H1 (cell line): ENCODE data around the gene ISM1. TPM values are rescaled to one million over a fixed set of nuclear protein-coding genes. Genes with fewer than 3 reads are reported as not detected.

Source experiments
- CTCF ChIA-PET: fragments of 300-600 bp; sonication (Branson Sonifier 250); formaldehyde crosslinking; loops from one replicate; lab custom pipeline; 2021; ENCODE audit not compliant: partially characterized antibody; lab: Charles Lee
- POLR2A ChIA-PET: fragments of 300-600 bp; sonication (Branson Sonifier 250); formaldehyde crosslinking; loops from one replicate; lab custom pipeline; 2021; ENCODE audit warnings: inconsistent platforms; ENCODE audit not compliant: partially characterized antibody; lab: Charles Lee
- DNase-seq, 2 experiments: peaks; one replicate each; pipeline versions ENCODE4 v3.0.0 to v3.0.0-alpha.2; 2010 to 2022; ENCODE audit warnings: low spot score in 2 of 2, low read depth in 1 of 2, mixed read lengths in 1 of 2
- FAIRE-seq: peaks from 2 replicates; lab custom pipeline; 2011; peaks lifted over from hg19 to GRCh38; lab: Jason Lieb, UNC
- H2AFZ ChIP-seq: 2 replicates; pipeline ENCODE4 v1.8.1; 2012; ENCODE audit warnings: low read length, inconsistent platforms
- H2AK5ac ChIP-seq: 2 replicates; pipeline ENCODE4 v1.6.1; 2013; ENCODE audit warnings: low read depth, low read length
- H2BK120ac ChIP-seq: replicated peaks from 2 replicates; pipeline ENCODE3; 2013; ENCODE audit warnings: low read depth, low read length, inconsistent platforms
- H2BK12ac ChIP-seq: 2 replicates; pipeline ENCODE4 v1.6.1; 2013; ENCODE audit warnings: low read depth, low read length
- H2BK15ac ChIP-seq: 2 replicates; pipeline ENCODE4 v1.6.1; 2013; ENCODE audit warnings: low read length
- H2BK20ac ChIP-seq: 2 replicates; pipeline ENCODE4 v1.6.1; 2013; ENCODE audit warnings: low read length
- H2BK5ac ChIP-seq: 2 replicates; pipeline ENCODE4 v1.6.1; 2013; ENCODE audit warnings: low read depth, low read length
- H3K14ac ChIP-seq: 2 replicates; pipeline ENCODE4 v1.6.1; 2013; ENCODE audit warnings: inconsistent platforms; ENCODE audit not compliant: insufficient read length
- H3K18ac ChIP-seq: 2 replicates; pipeline ENCODE4 v1.6.1; 2013; ENCODE audit warnings: low read length; ENCODE audit errors: extremely low read depth
- H3K23ac ChIP-seq: 2 replicates; pipeline ENCODE4 v1.6.1; 2013; ENCODE audit warnings: inconsistent platforms; ENCODE audit not compliant: insufficient read length
- H3K23me2 ChIP-seq: 2 replicates; pipeline ENCODE4 v1.6.1; 2013; ENCODE audit warnings: low read depth, low read length
- H3K27ac ChIP-seq: 2 replicates; pipeline ENCODE4 v1.6.1; 2011; ENCODE audit warnings: low read depth, low read length, inconsistent platforms
- H3K27me3 ChIP-seq, 4 experiments: replicated peaks in 1 of 4; 1 replicate in 1 of 4; 2 replicates in 3 of 4; pipeline versions ENCODE4 v1.6.1 to v1.8.1; 2011 to 2013; ENCODE audit warnings: low read length in 3 of 4, mild to moderate bottlenecking in 3 of 4, inconsistent platforms in 2 of 4, mixed read lengths in 2 of 4, moderate library complexity in 1 of 4; ENCODE audit not compliant: control insufficient read depth in 3 of 4, insufficient read depth in 3 of 4; ENCODE audit errors: extremely low read depth in 1 of 4
- H3K36me3 ChIP-seq, 4 experiments: 2 replicates each; pipeline versions ENCODE4 v1.6.1 to v1.8.1; 2011 to 2013; ENCODE audit warnings: mild to moderate bottlenecking in 4 of 4, low read length in 3 of 4, moderate library complexity in 2 of 4, control low read depth in 1 of 4, inconsistent platforms in 1 of 4; ENCODE audit not compliant: insufficient read depth in 4 of 4, control insufficient read depth in 2 of 4
- H3K4ac ChIP-seq: replicated peaks from 2 replicates; pipeline ENCODE3; 2013; ENCODE audit warnings: low read length, low read depth, mixed read lengths, inconsistent platforms; ENCODE audit not compliant: insufficient read length
- H3K4me1 ChIP-seq, 4 experiments: replicated peaks in 1 of 4; 1 replicate in 1 of 4; 2 replicates in 3 of 4; pipeline versions ENCODE4 v1.6.1 to v1.8.1; 2011 to 2013; ENCODE audit warnings: low read length in 3 of 4, inconsistent platforms in 2 of 4, mixed read lengths in 1 of 4; ENCODE audit not compliant: insufficient read depth in 4 of 4, control insufficient read depth in 3 of 4
- H3K4me2 ChIP-seq, 2 experiments: 2 replicates each; pipeline versions ENCODE4 v1.6.1 to v1.8.1; 2011 to 2013; ENCODE audit warnings: low read depth in 2 of 2, low read length in 2 of 2, control low read depth in 1 of 2, inconsistent platforms in 1 of 2, mild to moderate bottlenecking in 1 of 2; ENCODE audit not compliant: insufficient read depth in 1 of 2
- H3K4me3 ChIP-seq, 4 experiments: fragments of 200-600, 300-600 bp in 1 of 4; sonication (generic), shearing (Covaris generic), sonication (Bioruptor Twin) in 1 of 4; 2 replicates each; pipeline versions ENCODE4 v1.5.1 to v1.8.1; 2011 to 2016; ENCODE audit warnings: low read length in 4 of 4, low read depth in 3 of 4, control low read depth in 2 of 4, inconsistent platforms in 2 of 4, mild to moderate bottlenecking in 2 of 4, mixed read lengths in 1 of 4, moderate library complexity in 1 of 4; ENCODE audit not compliant: insufficient read depth in 2 of 4; ENCODE audit errors: extremely low read depth in 1 of 4
- H3K56ac ChIP-seq: replicated peaks from 2 replicates; pipeline ENCODE3; 2013; ENCODE audit warnings: low read depth, mild to moderate bottlenecking, mixed read lengths, low read length, inconsistent platforms; ENCODE audit not compliant: insufficient read length
- H3K79me1 ChIP-seq: 2 replicates; pipeline ENCODE4 v1.6.1; 2013; ENCODE audit warnings: low read depth, low read length, control low read depth
- H3K79me2 ChIP-seq, 2 experiments: 2 replicates each; pipeline versions ENCODE4 v1.6.1 to v1.8.1; 2012 to 2013; ENCODE audit warnings: low read length in 2 of 2, mild to moderate bottlenecking in 2 of 2, inconsistent platforms in 1 of 2; ENCODE audit not compliant: insufficient read depth in 2 of 2, control insufficient read depth in 1 of 2
- H3K9ac ChIP-seq, 4 experiments: replicated peaks in 1 of 4; 1 replicate in 1 of 4; 2 replicates in 3 of 4; pipeline versions ENCODE4 v1.6.1 to v1.8.1; 2011 to 2013; ENCODE audit warnings: low read depth in 3 of 4, low read length in 3 of 4, control low read depth in 2 of 4, mild to moderate bottlenecking in 2 of 4, moderate library complexity in 2 of 4, inconsistent platforms in 1 of 4; ENCODE audit errors: extremely low read depth in 1 of 4
- H3K9me3 ChIP-seq, 2 experiments: 2 replicates each; pipeline versions ENCODE4 v1.6.1 to v1.8.1; 2012 to 2013; ENCODE audit warnings: mild to moderate bottlenecking in 2 of 2, moderate library complexity in 2 of 2, control low read depth in 1 of 2, inconsistent platforms in 1 of 2, low read depth in 1 of 2, low read length in 1 of 2, mixed read lengths in 1 of 2; ENCODE audit not compliant: insufficient read depth in 2 of 2
- H4K20me1 ChIP-seq, 2 experiments: replicated peaks in 1 of 2; 2 replicates each; pipeline versions ENCODE3 to v1.8.1; 2011 to 2013; ENCODE audit warnings: inconsistent platforms in 2 of 2, low read length in 2 of 2, mild to moderate bottlenecking in 1 of 2; ENCODE audit not compliant: insufficient read depth in 2 of 2, control insufficient read depth in 1 of 2
- H4K5ac ChIP-seq: 2 replicates; pipeline ENCODE4 v1.6.1; 2013; ENCODE audit warnings: low read length, low read depth, mixed read lengths, inconsistent platforms; ENCODE audit not compliant: insufficient read length
- H4K8ac ChIP-seq: 2 replicates; pipeline ENCODE4 v1.8.0; 2013; ENCODE audit warnings: mild to moderate bottlenecking, moderate library complexity, low read length, inconsistent platforms; ENCODE audit not compliant: insufficient read depth; ENCODE audit errors: extremely low read depth
- H4K91ac ChIP-seq: replicated peaks from 2 replicates; pipeline ENCODE3; 2013; ENCODE audit warnings: low read length, mixed read lengths, inconsistent platforms; ENCODE audit not compliant: insufficient read length
- BACH1 ChIP-seq: IDR thresholded peaks from 2 replicates; pipeline ENCODE4 v1.6.1; 2012; ENCODE audit warnings: low read length, improper control_type of control experiment
- CTBP2 ChIP-seq: IDR thresholded peaks from 2 replicates; pipeline ENCODE4 v1.7.0; 2011; ENCODE audit warnings: borderline replicate concordance, mild to moderate bottlenecking, moderate library complexity, mixed read lengths, low read length; ENCODE audit not compliant: insufficient read depth, insufficient read length
- EGR1 ChIP-seq: IDR thresholded peaks from 2 replicates; pipeline ENCODE4 v1.6.1; 2011; ENCODE audit warnings: low read depth, low read length, borderline replicate concordance
- FOSL1 ChIP-seq: IDR thresholded peaks from 2 replicates; pipeline ENCODE4 v1.6.1; 2011; ENCODE audit warnings: mild to moderate bottlenecking, low read depth, low read length, moderate library complexity; ENCODE audit not compliant: insufficient read depth
- JUN ChIP-seq: IDR thresholded peaks from 2 replicates; pipeline ENCODE4 v1.6.1; 2011; ENCODE audit warnings: low read depth, mild to moderate bottlenecking, improper control_type of control experiment, low read length
- KDM5A ChIP-seq: fragments of 200-600 bp; IDR thresholded peaks from 2 replicates; pipeline ENCODE4 v1.7.1; 2012; ENCODE audit warnings: mild to moderate bottlenecking, low read length, inconsistent platforms, mixed read lengths
- NANOG ChIP-seq: IDR thresholded peaks from 2 replicates; pipeline ENCODE4 v1.6.1; 2011; ENCODE audit warnings: low read length, low read depth, mild to moderate bottlenecking, inconsistent platforms; ENCODE audit not compliant: insufficient read depth, poor library complexity, severe bottlenecking
- POU5F1 ChIP-seq: IDR thresholded peaks from 2 replicates; pipeline ENCODE4 v1.6.1; 2011; ENCODE audit warnings: low read depth, mild to moderate bottlenecking, low read length, moderate library complexity
- RAD21 ChIP-seq, 2 experiments: IDR thresholded peaks in 1 of 2; conservative IDR thresholded peaks in 1 of 2; 2 replicates each; pipeline ENCODE4 v1.6.1; 2011; ENCODE audit warnings: low read depth in 2 of 2, low read length in 2 of 2, improper control_type of control experiment in 1 of 2, inconsistent platforms in 1 of 2, mild to moderate bottlenecking in 1 of 2, moderate library complexity in 1 of 2
- RXRA ChIP-seq: IDR thresholded peaks from 2 replicates; pipeline ENCODE4 v1.6.1; 2011; ENCODE audit warnings: low read depth, mild to moderate bottlenecking, low read length, moderate library complexity; ENCODE audit not compliant: insufficient read depth
- SP4 ChIP-seq: IDR thresholded peaks from 2 replicates; pipeline ENCODE4 v1.6.1; 2012; ENCODE audit warnings: low read length, inconsistent platforms
- WGBS, 2 experiments: shearing (Covaris generic) in 1 of 2; methylation state at CpG; one replicate each; pipeline versions ENCODE4 v1.1.6 to v1.1.7; 2013 to 2015; ENCODE audit warnings: low lambda C conversion rate in 2 of 2, mixed read lengths in 2 of 2, inconsistent platforms in 1 of 2, low coverage in 1 of 2, missing lambda C conversion rate in 1 of 2; ENCODE audit not compliant: insufficient replicate concordance in 2 of 2, insufficient coverage in 1 of 2, insufficient read length in 1 of 2; ENCODE audit errors: extremely low coverage in 1 of 2, missing lambda C conversion rate in 1 of 2; 5-methylcytosine and 5-hydroxymethylcytosine counted together
- polyA plus RNA-seq, 7 experiments: library from polyadenylated mRNA; depleted of rRNA in 3 of 7; stranded (reverse) in 5 of 7; unstranded in 2 of 7; fragments of >200 nt in 5 of 7; fragments of 200-250 nt in 2 of 7; gene quantifications; 1 replicate in 5 of 7; 2 replicates in 1 of 7; 4 replicates in 1 of 7; pipeline versions ENCODE4 v1.2.1 to v1.2.3, GENCODE V29; 2011 to 2013; ENCODE audit warnings: missing spikeins in 2 of 7, mixed read lengths in 2 of 7
- total RNA-seq: library from RNA; stranded (reverse); fragmentation: NEBNext Ultra II Directional; extraction: Animal tissue kit (Norgen Biotek cat#: 25700); gene quantifications from 2 replicates; pipeline ENCODE4 v1.2.1, GENCODE V29; 2021
- TF ChIP-seq, protein P1 (sequence below): IDR thresholded peaks from 2 replicates; pipeline ENCODE4 v1.6.1; 2011; ENCODE audit warnings: low read depth, mild to moderate bottlenecking, low read length; ENCODE audit not compliant: insufficient read depth

The ISM1 gene
- total and polyA plus RNA-seq, 2 of the 8 experiments (the other 6 are each of a cell fraction or from before 2014, with no cell fraction given) = 0.62 to 0.97 TPM

DNA sequence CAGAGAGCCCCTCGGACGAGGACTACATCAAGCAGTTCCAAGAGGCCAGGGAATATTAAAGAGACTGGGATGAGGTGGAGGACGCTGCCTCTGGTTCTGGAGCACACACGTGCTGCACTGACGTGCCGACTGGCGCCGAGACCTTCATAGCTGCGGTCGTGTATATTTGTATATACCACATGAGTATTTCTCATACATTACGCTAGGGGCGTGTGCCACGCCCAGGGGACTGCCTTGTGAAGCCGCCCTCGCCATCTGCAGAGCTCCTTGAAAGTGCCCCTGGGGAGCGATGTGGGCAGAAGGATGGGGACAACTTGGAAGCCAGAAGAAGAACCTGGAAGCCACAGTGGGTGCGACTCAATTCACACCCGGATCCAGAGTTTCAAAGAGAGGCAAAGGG, 78.3 kb downstream of the ISM1 start:
- Histone ChIP-seq H4K20me1 (no peaks in the 10 kb centered on the region), H2BK20ac (no peak overlapping the region), H3K4me1 (peaks cover 0 to 3% (median 0%) of the 10 kb centered on the region in 4 experiments; a peak in 1 of 7 replicates), H2BK12ac (no peak overlapping the region), H3K56ac (no peak overlapping the region), H2AFZ (no peak overlapping the region), H3K27me3 (no peaks in the 10 kb centered on the region), H4K5ac (no peak overlapping the region), H2BK15ac (no peak overlapping the region), H4K91ac (no peak overlapping the region), H3K23me2 (no peaks in the 10 kb centered on the region), H3K4me3 (no peak overlapping the region), H3K27ac (no peak overlapping the region), H2BK5ac (no peak overlapping the region), H3K36me3 (no peaks in the 10 kb centered on the region), H3K18ac (no peak overlapping the region), H3K79me1 (no peaks in the 10 kb centered on the region), H3K4me2 (no peak overlapping the region), H3K9me3 (no peaks in the 10 kb centered on the region), H2BK120ac (no peak overlapping the region), H3K4ac (no peak overlapping the region), H2AK5ac (no peak overlapping the region), H3K14ac (no peak overlapping the region), H3K9ac (no peak overlapping the region; a peak in 1 of 7 replicates), H4K8ac (no peak overlapping the region), H3K23ac (no peak overlapping the region), H3K79me2 (no peaks in the 10 kb centered on the region)
- FAIRE-seq = no peak
- 95% methylated on average over 18 of the region's 18 CpGs; no CpG with 5 or more reads in 1 of the 2 experiments for WGBS, 2 experiments
- CTCF ChIA-PET = interaction anchor here (0.9 to 1.6 kb wide), 6 partner anchors 21 to 329 kb away, joined by 3 to 4 read pairs (median 3); no protein-coding TSS in a partner anchor
- no peak for DNase-seq
- POLR2A ChIA-PET = no interaction called here
- TF ChIP-seq BACH1 (no peak), POU5F1 (no peak), EGR1 (no peak), SP4 (no peak), JUN (no peak), NANOG (no peak), CTBP2 (no peak), FOSL1 (no peak), RXRA (no peak), RAD21 (IDR thresholded peaks at IDR 0.05 in 1 of 2, conservative IDR thresholded peaks at IDR 0.05 in 1 of 2; ENCODE audit: low read depth in 2 of 2, low read length in 2 of 2) (no peak), KDM5A (no peak)
- TF ChIP-seq, protein P1, sequence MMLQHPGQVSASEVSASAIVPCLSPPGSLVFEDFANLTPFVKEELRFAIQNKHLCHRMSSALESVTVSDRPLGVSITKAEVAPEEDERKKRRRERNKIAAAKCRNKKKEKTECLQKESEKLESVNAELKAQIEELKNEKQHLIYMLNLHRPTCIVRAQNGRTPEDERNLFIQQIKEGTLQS = no peak
